NCI-H1105 treated with DMSO at 0.1 percent for 48 hours (cell line): ENCODE measurements around the gene POU2F1.
"Not testable (repeated sequence)": the region's sequence is repeated elsewhere in the genome, so short reads cannot be mapped to it uniquely, and the experiment has no call there.

Experiments used
- DNase-seq: peaks from one replicate; lab custom pipeline; 2025; lab: John Stamatoyannopoulos, UW

Gene POU2F1

GRCh38 chr1:167205306-167206050 is 15.2 kb upstream of the POU2F1 start:
- DNase-seq = not testable (repeated sequence)

DNA sequence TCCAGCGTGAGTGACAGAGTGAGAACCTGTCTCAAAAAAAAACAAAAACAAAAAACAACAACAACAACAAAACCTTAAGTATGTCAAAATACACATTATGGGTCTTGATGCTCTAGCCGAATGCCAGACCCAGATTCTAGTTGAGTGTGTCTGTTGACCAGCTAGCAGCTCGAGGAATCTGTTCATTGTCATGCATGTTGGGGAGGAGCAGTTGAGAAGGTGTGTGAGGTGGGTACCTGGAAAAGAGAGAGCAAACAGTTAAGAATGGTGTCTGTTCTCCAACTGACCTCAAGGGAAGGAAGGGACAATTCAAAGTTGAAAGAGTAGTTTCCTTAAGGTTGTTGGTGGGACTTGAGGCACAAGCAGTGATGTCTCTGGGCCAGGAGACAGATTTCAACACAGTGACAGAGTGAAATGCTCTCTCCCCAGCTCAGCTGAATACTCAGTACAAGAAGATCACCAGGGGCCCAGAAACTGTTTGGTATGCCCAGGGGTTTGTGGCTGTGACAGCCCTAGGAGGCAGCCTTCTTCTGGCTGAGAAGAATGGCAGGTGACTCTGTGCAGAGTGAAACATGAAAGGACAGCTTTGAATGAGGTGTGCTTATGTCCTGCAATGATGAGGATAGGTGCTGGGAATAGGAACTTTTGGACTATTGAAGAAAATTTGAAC is 14.4 kb upstream of the POU2F1 start:
- DNase-seq = no peak

DNA sequence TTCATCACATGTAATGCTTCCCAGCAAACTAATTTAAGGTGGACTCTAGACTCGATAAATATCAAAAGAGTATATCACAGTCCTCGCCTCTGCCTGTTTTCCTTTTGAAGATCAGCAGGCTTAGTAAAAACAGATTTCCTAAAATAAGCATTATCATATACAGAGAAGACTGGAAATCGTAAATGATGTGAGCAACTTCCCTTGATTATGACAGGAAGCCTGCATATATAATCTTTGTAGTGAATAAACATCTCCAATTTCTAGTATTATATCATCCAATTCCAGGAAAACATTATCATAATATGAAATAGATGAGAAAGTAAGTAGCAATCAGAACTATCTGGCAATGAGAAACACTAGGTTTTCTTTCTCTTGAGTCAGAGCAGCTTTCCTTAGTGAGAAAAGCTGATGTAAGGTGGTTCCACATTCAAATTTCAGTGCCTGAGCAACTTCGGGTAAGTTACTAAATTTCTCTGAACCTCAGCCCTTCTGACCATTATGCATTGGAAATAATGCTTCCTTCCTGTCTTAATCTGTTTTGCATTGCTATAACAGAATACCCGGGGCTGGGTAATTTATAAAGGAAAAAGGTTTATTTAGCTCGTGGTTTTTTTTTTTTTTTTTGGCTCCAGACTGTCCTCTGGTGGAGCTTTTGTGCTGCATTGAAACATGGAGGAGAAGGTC is 12.6 kb upstream of the POU2F1 start:
- no peak for DNase-seq

DNA sequence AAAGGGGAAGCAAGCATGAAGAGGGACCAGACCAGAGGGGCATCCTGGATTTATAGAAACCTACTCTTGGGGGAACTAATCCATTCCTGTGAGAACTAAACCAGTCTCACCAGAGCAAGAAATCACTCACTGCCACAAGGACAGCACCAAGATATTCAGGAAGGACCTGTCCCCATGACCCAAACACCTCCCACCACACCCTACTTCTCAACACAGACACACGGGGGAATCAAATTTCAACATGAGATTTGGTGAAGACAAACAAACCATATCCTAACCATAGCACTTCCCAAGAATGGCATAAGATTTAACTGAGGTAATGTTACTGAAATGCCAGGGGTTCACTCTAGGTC is 12.1 kb upstream of the POU2F1 start:
- DNase-seq = no peak

DNA sequence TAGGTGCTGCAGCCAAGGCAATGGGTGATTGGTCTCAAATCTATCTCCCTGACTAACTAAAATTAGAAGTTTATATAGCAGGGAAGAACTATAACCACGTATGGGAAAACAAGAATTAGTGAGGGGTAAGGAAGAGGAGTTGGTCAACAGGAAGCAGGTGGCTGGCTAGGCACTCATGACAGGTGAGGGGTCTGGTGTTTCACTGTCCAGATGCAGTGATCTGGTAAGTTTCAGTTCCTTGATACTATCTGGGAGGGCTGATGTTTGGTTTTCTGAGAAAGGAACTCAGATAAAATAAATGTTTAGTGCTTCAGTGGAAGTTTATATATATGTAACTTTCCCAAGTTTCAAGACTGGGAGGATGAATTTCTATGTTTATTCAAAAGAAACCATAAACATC is 11.6 kb upstream of the POU2F1 start:
- DNase-seq = no peak

DNA sequence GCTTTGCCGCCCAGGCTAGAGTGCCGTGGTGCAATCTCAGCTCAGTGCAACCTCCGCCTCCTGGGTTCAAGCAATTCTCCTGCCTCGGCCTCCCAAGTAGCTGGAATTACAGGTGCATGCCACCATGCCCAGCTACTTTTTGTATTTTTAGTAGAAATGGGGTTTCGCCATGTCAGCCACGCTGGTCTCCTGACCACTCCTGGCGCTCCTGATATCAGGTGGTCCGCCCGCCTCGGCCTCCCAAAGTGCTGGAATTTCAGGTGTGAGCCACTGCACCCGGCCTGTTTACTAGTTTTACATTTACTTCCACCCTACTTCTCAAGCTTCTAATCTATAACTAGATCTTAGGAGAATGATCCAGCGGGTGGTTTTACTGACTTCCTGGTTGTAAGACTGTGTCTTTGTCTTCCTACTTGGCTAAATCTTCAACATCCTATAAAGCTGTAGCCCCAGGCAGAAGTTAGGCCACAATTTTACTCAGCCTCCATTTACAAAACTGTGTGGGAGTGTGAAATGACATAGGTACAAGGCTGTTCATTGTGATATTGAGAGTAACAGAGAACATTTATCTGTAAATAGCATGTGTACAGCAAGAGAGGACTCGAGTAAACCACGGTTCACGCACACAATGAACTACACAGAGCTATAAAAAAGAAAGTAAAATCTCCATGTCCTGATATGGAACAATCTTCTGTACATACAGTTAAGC is 9.6 kb upstream of the POU2F1 start:
- DNase-seq = no peak

GRCh38 chr1:167212025-167212424 is 8.7 kb upstream of the POU2F1 start:
- DNase-seq = no peak

- DNase-seq = no peak
Measured at GRCh38 chr1:167216809-167217208, 3.9 kb upstream of the POU2F1 start.

DNA sequence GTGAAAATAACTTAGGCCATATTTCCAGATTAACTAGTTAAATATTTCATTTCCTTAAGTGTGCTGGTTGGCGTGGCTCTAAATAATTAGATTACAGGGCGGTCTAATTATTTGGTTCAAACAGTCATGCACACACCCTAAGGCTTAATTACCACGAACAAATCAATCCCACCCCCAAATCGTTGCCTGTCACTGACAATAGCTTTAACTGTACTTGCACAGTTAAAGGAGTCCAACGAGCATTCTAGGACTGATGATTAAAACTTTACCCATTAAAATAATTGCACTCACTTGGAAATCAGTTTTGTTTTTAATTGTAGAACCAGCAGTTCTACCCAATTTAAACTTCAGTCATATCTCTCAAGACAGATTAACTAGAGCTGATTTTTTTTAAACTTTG is 1.5 kb upstream of the POU2F1 start:
- DNase-seq = peak; percentile 32

DNA sequence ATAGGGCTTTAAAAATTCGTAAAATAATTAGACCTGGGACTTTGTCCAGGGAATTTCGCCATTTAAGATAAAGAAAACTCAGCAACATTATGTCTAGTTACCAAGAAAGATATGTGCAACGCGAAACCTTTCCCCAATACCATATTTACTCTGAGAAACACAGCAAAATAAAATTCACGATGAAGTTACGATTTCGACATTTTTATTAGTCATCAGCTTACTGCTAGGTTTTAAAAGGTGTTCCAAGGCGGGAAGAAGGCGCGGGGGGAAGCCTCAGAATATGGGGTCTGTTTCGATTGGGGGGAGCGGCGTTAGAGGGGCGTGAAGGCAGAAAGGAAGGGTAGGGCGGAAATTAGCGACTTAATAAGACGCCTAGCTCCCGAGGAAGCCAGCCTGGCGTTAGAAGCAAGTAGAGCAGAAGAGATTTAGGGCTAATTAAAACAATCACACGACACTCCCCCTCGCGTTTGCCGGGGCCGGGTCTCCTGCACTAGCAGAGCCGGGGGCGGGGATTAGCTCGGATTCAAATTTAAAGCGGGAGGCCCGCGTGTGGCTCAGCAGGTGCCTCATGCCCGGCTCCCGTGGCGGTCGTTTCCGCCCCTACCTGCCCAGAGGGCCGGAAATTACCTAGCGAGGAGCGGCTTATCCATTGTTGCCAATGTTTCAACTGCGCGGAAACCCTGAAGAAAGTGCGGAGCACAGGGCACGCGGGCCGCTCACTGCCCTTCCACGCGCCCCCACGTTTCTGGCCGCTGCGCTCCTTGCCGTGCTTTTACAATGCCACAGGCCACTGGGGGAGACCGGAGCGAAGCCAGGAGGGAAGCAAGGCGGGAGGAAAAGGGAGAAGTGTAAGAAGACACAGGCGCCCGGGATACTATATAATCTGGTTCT is 795 bp upstream of the POU2F1 start:
- DNase-seq = peak; percentile 97

GRCh38 chr1:167221126-167221737 is 546 bp downstream of the POU2F1 start:
- peak; percentile 50 for DNase-seq

DNA sequence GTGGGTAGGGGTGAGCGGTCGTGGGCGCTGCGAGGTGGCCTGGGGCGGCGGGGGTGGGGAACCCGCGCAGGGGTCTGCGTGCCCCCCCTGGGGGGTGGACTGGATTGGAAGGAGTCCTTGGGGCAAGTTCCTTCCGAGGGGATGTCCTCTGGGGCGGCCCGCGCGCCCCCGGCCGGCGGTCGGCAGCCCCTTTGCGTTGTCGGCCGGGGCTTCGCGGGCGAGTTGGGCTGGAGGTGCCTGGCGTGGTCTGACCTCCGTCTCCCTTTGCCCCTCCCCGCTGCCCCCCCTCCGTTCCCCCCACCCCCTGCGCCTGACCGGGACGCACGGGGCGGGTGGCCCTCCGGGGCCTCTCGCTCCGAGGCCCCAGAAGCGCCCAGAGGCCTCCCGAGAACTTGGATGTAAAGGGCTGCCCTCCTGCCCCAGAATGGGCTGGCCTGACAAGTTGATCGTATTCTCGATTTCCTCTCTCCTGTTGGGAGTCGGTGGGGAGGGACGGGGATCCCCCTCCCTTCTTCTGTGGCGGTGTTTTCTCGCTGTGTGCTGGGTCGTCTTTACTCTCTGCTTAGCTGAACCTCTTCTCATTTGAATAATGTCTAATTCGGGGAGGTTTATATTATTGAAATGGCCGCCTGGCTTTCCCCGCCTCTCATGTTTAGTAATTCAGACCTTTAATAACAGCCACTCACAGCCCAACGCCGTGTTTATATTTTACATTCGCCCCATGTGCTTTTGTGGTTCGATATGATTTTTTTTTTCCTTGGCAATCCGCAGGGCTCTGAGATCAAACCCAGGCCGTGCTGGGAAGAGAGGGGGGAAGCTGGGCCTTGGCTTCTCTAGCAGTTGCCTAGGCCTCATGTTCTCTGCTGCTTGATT is 1.3 kb downstream of the POU2F1 start:
- peak; percentile 72 for DNase-seq

DNA sequence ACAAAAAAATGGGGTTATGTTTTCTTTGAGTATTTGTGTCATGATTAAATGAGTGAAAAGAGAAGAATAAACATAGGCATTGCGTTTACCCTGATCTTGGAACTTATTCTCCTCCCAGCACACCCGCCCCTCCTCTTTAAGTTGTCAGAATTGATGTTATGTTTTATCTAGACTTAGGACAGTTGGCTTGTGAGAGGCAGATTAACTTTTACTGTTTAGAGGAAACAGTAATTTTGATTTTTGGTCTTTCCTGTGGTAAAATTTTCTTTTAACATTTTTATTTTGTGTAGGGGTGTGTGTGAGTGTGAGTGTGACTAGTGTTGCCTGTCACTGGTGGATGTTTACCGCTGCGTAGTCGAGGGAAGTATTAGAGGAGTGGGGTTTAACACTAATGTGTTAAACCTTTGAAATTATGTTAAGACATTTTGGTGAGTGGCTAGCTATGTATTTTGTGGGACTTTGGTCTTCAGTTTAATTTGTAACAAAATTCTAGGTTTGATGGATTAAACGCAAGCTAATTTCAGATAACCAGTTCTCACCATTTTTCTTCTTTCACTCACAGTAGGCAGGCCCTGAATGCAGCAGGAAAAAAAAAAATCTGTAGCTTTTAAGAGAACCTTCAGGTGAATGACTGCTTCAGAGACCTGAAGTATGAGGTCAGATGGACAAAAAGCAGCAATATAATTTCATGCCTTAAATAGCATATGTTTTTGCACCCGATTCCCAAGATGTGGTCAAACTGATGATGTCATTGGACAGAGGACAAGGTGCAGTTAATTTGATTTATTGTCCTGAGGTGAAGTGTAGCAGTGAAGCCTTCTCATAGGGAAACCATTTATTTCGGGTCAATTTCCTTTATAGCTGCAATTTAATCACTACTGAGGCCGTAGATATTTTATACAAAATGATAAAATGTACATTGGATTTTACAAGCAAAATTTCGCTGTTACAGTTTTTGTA is 2.7 kb downstream of the POU2F1 start:
- DNase-seq = no peak

- DNase-seq = not testable (repeated sequence)
Measured at GRCh38 chr1:167224734-167225235, 4.1 kb downstream of the POU2F1 start.

DNA sequence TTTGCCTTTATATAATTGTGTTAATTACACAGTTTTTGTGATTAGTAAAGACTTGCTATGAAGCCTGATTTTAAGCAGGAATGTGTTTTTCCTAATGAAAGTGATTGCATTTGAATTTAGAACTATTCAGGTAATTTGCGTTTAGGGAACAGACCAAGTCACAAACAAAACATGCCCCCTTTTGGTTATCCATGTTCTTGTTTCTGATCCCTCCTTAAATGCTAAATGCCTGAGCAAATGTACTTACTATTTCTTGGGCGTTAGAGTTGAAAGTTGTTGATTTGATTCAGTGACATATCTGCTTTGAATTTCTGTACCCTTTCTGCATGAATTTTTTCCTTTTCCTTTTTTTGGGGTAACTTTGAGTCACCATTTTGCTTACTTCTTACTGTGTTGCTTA is 5.2 kb downstream of the POU2F1 start:
- no peak for DNase-seq

DNA sequence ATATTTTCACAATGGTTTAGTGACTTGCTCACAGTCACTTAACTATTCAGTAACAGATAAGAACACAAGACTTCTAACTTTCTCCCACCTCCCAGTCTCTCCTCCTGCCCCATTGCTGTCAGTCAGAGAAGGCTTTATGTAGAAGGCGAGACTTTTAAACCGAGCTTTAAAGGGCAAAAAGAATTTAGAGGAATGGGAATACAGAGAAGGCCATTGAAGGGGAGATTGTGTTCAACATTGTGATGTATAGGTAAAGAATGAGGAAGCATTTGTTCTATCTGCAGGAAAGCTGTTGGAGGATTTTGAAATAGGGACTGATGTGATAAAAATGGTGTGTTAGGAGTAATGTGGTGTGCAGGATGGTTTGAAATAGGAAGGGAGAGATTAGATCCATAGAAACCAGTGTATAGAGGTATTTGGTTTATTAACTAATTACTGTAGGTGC is 7.3 kb downstream of the POU2F1 start:
- DNase-seq = no peak

- no peak for DNase-seq
Measured at GRCh38 chr1:167229719-167230385, 9.2 kb downstream of the POU2F1 start.

DNA sequence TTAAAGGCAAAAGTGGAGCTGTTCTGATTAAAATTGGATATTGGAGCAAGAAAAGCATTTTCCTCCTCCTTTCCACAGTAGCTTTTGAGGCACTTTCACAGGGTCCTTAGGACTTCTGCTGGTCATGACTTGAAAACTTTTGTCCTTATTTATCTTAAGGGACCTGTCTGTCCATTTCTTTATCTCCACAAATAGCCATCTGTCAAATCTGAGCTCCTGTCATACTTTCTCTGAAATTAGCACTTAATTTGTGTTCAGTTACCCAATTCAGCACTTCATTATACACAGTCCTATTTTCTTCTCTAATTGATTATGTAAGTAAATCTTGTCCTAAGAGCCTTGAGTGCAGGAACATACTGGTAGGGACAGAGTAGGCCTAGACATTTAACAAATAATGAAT is 9.8 kb downstream of the POU2F1 start:
- DNase-seq = no peak
